Limb (tissue), 2 donors: Measurements from ENCODE around the gene SIK3.
"Not testable (repeated sequence)": the region's sequence is repeated elsewhere in the genome, so short reads cannot be mapped to it uniquely, and the experiment has no call there.

Experiments
- DNase-seq, 2 donors: peaks; one replicate each; pipeline ENCODE4 v3.0.0-alpha.2; 2016; ENCODE audit errors: extremely low spot score in 2 of 2

The SIK3 gene

GRCh38 chr11:117098269-117099232 is at the start of gene SIK3:
Gene SIK3 (minus strand): TSS chr11:117098428. CDS start chr11:117098415, 13 bp downstream.
- peak; percentile 93 to 99 for DNase-seq

- no peak for DNase-seq
Observed at GRCh38 chr11:117146521-117146920, 48.3 kb upstream of the SIK3 start.

- peak in 1 of 2 donors; percentile 33 for DNase-seq
Observed at GRCh38 chr11:117145393-117145761, 47.1 kb upstream of the SIK3 start.

- DNase-seq: peak in 1 of 2 donors; percentile 22
Observed at GRCh38 chr11:117144477-117145392, 46.5 kb upstream of the SIK3 start.

GRCh38 chr11:117143871-117144476 is 45.7 kb upstream of the SIK3 start, which contains the start of gene PAFAH1B2:
Gene PAFAH1B2 (plus strand): TSS chr11:117144287. CDS start chr11:117152448, 8,161 bp downstream.
- peak; percentile 93 to 98 for DNase-seq

GRCh38 chr11:117143390-117143789 is 45.2 kb upstream of the SIK3 start:
- peak; percentile 48 to 68 for DNase-seq

- DNase-seq: not testable (repeated sequence)
Observed at GRCh38 chr11:117137223-117138086, 39.2 kb upstream of the SIK3 start.

GRCh38 chr11:117134979-117135378 is 36.8 kb upstream of the SIK3 start:
- not testable (repeated sequence) for DNase-seq

- no peak for DNase-seq
Observed at GRCh38 chr11:117134431-117134830, 36.2 kb upstream of the SIK3 start.

GRCh38 chr11:117130879-117131278 is 32.7 kb upstream of the SIK3 start:
- DNase-seq: no peak

- not testable (repeated sequence) for DNase-seq
Observed at GRCh38 chr11:117130396-117130795, 32.2 kb upstream of the SIK3 start.

GRCh38 chr11:117128289-117128688 is 30.1 kb upstream of the SIK3 start:
- DNase-seq: no peak

- no peak for DNase-seq
Observed at GRCh38 chr11:117127171-117127901, 29.1 kb upstream of the SIK3 start.

GRCh38 chr11:117126223-117126965 is 28.2 kb upstream of the SIK3 start:
- no peak for DNase-seq

- no peak for DNase-seq
Observed at GRCh38 chr11:117122556-117122955, 24.3 kb upstream of the SIK3 start.

GRCh38 chr11:117121176-117121575 is 22.9 kb upstream of the SIK3 start:
- no peak for DNase-seq

- DNase-seq: no peak
Observed at GRCh38 chr11:117117681-117118080, 19.5 kb upstream of the SIK3 start.

GRCh38 chr11:117112939-117113338 is 14.7 kb upstream of the SIK3 start:
- not testable (repeated sequence) for DNase-seq

- not testable (repeated sequence) for DNase-seq
Observed at GRCh38 chr11:117112497-117112896, 14.3 kb upstream of the SIK3 start.
